Regular cardiac myocyte (primary cell): ENCODE data around the gene ANKRD37. TPM values are rescaled to one million over a fixed set of nuclear protein-coding genes. Genes with fewer than 3 reads are reported as not detected.

Experiments
- total RNA-seq: library from RNA; depleted of rRNA; stranded (reverse); fragments of >200 nt; gene quantifications from 2 replicates; pipeline ENCODE4 v1.2.3, GENCODE V29; 2014

Gene ANKRD37
- 15.3 and 41.2 TPM in 2 replicates for total RNA-seq

GRCh38 chr4:185396724-185397385 lies at the start of gene ANKRD37:
Gene ANKRD37, plus strand, starts transcription at chr4:185396841. Its CDS starts 83 bp downstream, at chr4:185396924.

GRCh38 chr4:185395238-185395955 lies 1.2 kb upstream of the ANKRD37 start, which contains the start of gene LRP2BP:
Gene LRP2BP, minus strand, starts transcription at chr4:185395924. Its CDS starts 17,738 bp downstream, at chr4:185378186.

GRCh38 chr4:185425647-185426352 lies 29.2 kb downstream of the ANKRD37 start, which contains the start of gene UFSP2:
Gene UFSP2, minus strand, starts transcription at chr4:185425964. Its CDS starts 96 bp downstream, at chr4:185425868.

Other genes with a start within 250 kb of the ANKRD37 start
- 45.2 and 45.9 TPM in 2 replicates for gene CFAP97, start 192.8 kb upstream of the ANKRD37 start, total RNA-seq
- 52.0 and 89.1 TPM in 2 replicates for gene SNX25, start 187.2 kb upstream of the ANKRD37 start, total RNA-seq
- 0.58 and 0.85 TPM in 2 replicates for gene LRP2BP, start 917 bp upstream of the ANKRD37 start, total RNA-seq
- 41.2 and 53.1 TPM in 2 replicates for gene UFSP2, start 29.1 kb downstream of the ANKRD37 start, total RNA-seq
- gene CCDC110, start 74.9 kb downstream of the ANKRD37 start, total RNA-seq = 2.3 and 20.3 TPM in 2 replicates
- 54.6 and 322 TPM in 2 replicates for gene PDLIM3, start 138.7 kb downstream of the ANKRD37 start, total RNA-seq